Measurements from ENCODE around the gene HDGFL3. TPM values are rescaled to one million over a fixed set of nuclear protein-coding genes. Genes with fewer than 3 reads are reported as not detected.

Gene HDGFL3
- total RNA-seq, 1 donor from 2014 or later: 84.3 TPM

DNA sequence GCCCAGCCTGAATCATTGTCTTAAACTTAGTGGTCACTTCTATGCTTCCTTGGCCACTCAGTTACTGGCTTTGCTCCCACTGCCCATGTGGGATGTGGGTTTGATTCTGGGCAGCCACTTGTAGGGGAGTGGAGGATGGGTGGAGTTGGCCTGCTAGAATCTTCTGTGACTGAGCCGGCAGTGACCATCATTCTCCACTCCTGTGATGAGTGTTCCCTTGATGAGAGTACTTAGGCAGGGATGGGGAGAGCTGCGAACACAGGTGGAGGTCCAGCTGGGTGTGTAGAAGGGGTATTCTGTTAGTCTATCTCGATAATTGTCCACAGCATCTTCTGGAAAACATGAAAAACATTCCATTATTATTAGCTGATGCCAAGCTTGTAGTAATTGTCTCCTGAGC is 92.2 kb downstream of the HDGFL3 start:
- H3K36me3 Mint-ChIP-seq (ENCODE audit: low read depth): peaks cover 17% of the 10 kb centered on the region
- H3K4me1 Mint-ChIP-seq (ENCODE audit: low read depth): peaks cover 20% of the 10 kb centered on the region
- no peaks in the 10 kb centered on the region for H3K9me3 Mint-ChIP-seq (ENCODE audit: low read depth)
- TF ChIP-seq, protein P1, sequence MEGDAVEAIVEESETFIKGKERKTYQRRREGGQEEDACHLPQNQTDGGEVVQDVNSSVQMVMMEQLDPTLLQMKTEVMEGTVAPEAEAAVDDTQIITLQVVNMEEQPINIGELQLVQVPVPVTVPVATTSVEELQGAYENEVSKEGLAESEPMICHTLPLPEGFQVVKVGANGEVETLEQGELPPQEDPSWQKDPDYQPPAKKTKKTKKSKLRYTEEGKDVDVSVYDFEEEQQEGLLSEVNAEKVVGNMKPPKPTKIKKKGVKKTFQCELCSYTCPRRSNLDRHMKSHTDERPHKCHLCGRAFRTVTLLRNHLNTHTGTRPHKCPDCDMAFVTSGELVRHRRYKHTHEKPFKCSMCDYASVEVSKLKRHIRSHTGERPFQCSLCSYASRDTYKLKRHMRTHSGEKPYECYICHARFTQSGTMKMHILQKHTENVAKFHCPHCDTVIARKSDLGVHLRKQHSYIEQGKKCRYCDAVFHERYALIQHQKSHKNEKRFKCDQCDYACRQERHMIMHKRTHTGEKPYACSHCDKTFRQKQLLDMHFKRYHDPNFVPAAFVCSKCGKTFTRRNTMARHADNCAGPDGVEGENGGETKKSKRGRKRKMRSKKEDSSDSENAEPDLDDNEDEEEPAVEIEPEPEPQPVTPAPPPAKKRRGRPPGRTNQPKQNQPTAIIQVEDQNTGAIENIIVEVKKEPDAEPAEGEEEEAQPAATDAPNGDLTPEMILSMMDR (IDR thresholded peaks at IDR 0.05): no peak
- H3K27ac Mint-ChIP-seq (ENCODE audit: unreplicated experiment): no peak overlapping the region
- H3K4me3 Mint-ChIP-seq (ENCODE audit: unreplicated experiment): no peak overlapping the region
- no peak for DNase-seq (ENCODE audit: low spot score)
- no peaks in the 10 kb centered on the region for H3K27me3 Mint-ChIP-seq (ENCODE audit: low read depth)

DNA sequence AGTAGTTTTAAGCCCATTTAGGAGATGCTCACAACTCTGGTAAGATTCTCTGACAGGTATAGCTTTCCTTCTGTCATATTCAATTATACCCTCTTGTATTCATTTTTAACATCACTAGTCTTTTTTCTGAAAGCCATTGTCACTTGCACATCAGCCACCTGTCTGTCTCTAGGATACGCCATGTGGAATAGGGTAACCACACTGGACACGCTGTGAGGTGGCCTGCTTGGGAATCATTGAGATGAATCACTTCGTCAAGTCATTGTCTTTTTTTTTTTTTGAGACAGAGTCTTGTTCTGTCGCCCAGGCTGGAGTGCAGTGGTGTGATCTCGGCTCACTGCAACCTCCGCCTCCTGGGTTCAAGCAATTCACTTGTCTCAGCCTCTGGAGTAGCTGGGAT is 92.8 kb downstream of the HDGFL3 start:
- no peak for DNase-seq (ENCODE audit: low spot score)
- Mint-ChIP-seq H3K36me3 (ENCODE audit: low read depth) (peaks cover 15% of the 10 kb centered on the region), H3K9me3 (ENCODE audit: low read depth) (no peaks in the 10 kb centered on the region), H3K27me3 (ENCODE audit: low read depth) (no peaks in the 10 kb centered on the region), H3K4me1 (ENCODE audit: low read depth) (peaks cover 24% of the 10 kb centered on the region), H3K27ac (ENCODE audit: unreplicated experiment) (no peak overlapping the region), H3K4me3 (ENCODE audit: unreplicated experiment) (no peak overlapping the region)
- TF ChIP-seq, protein P1 (IDR thresholded peaks at IDR 0.05): no peak

DNA sequence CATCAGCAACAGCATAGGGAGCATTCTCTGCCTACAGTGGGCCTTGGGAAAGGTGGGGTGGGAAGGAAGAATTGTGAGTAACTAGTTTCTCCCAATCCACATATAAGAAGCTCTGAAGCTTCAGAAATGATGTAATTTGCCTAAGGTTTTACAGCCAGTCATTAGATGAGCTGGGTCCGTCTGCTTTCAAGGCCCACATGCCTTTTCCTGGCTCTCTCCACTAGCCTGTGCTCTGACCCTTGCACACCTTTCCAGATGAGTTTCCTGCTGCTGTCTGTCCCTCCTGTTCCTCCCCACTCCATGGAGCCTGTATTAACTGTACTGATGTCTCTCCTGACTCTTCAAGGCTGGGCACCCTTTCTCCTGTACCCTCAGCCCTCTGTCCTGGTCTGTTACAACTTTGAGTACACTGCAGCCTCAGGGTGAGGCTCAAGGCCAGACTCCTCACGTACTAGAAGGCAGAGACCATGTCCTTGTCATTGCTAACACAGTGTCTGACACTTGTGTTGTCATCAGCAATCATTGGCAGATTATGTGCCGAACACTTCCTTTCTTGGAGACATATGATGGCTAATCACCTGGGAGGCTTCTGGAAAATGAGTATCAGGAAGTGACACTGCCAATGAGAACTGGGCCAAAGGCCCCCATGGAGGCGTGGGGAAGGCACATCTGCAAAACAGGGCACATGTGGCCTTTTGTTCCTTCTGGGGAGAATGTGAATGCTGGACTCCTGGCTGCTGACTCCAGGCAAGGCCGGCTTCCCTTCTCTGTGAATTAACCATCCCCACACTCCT is 93.5 kb downstream of the HDGFL3 start:
- TF ChIP-seq, protein P1 (IDR thresholded peaks at IDR 0.05): no peak
- Mint-ChIP-seq H3K27me3 (ENCODE audit: low read depth) (no peaks in the 10 kb centered on the region), H3K9me3 (ENCODE audit: low read depth) (no peaks in the 10 kb centered on the region), H3K4me3 (ENCODE audit: unreplicated experiment) (no peak overlapping the region), H3K36me3 (ENCODE audit: low read depth) (peaks cover 15% of the 10 kb centered on the region), H3K27ac (ENCODE audit: unreplicated experiment) (peak overlapping the region; percentile 25), H3K4me1 (ENCODE audit: low read depth) (peaks cover 31% of the 10 kb centered on the region)
- DNase-seq (ENCODE audit: low spot score): no peak

DNA sequence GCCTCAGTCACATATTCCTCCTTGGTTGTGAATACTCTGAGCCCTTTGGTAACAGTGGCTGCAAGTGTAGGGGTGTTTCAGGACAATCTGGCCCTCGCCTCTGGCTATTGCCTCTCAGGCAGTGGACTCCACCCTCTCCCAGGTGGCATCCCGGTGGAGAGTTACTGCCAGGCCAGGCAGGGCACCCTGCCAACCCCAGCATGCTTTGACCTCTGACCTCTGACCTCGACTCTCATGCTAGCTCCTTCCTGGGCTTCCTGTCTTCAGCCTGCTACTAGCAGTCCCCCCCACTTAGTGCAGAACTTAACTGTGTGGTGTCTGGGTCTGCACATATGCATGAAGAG is 94.7 kb downstream of the HDGFL3 start:
- Mint-ChIP-seq H3K27ac (ENCODE audit: unreplicated experiment) (peak overlapping the region; percentile 83), H3K27me3 (ENCODE audit: low read depth) (no peaks in the 10 kb centered on the region), H3K36me3 (ENCODE audit: low read depth) (peaks cover 15% of the 10 kb centered on the region), H3K9me3 (ENCODE audit: low read depth) (no peaks in the 10 kb centered on the region), H3K4me3 (ENCODE audit: unreplicated experiment) (peak overlapping the region; percentile 33), H3K4me1 (ENCODE audit: low read depth) (peaks cover 42% of the 10 kb centered on the region)
- DNase-seq (ENCODE audit: low spot score): no peak
- TF ChIP-seq, protein P1 (IDR thresholded peaks at IDR 0.05): peak; percentile 9

DNA sequence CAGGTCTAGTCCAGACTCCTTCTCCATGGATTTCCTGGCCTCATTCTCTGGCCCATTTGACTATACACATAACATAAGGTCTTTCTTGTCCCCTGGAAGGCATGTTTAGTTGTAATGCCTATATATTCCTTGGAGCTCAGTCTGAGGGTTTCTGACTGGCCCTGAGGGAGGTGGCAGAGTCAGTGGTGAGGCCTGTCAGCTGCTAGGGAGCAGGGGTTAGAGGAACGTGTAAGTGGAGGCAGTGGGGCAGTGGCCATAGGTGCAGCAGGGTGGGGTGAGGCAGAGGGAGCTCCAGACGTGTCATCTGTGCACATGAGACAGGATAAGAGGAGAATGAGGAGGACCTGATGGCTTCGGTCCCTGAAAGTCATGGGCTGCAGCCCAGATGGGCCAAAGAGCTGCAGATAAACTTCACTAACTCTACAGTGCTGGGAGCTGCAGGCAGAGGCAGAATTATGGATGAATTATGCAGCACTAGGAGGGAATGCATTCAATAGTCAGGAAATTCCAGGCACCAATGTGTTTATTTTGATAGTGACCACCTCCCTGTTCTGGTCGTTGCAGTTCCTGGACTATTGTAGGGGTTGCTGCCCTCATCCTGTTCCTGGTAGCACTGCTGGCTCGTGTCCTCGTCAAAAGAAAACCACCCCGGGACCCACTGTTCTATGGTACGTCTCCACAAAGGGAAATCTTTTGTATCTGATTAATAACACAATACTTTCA is 95.2 kb downstream of the HDGFL3 start:
- Mint-ChIP-seq H3K27ac (ENCODE audit: unreplicated experiment) (peak overlapping the region; percentile 83), H3K9me3 (ENCODE audit: low read depth) (no peaks in the 10 kb centered on the region), H3K27me3 (ENCODE audit: low read depth) (no peaks in the 10 kb centered on the region), H3K4me3 (ENCODE audit: unreplicated experiment) (peak overlapping the region; percentile 33), H3K36me3 (ENCODE audit: low read depth) (peaks cover 15% of the 10 kb centered on the region), H3K4me1 (ENCODE audit: low read depth) (peaks cover 42% of the 10 kb centered on the region)
- TF ChIP-seq, protein P1 (IDR thresholded peaks at IDR 0.05): peak; percentile 60
- no peak for DNase-seq (ENCODE audit: low spot score)
